H9 (cell line): ENCODE results near the gene PARL. TPM values are rescaled to one million over a fixed set of nuclear protein-coding genes. Genes with fewer than 3 reads are reported as not detected.
A peak's percentile ranks its signal among the peaks of the same experiment; 100 is the strongest.

Source experiments
- DNase-seq: peaks from one replicate; pipeline ENCODE4 v3.0.0-alpha.2; 2017
- H2AFZ ChIP-seq: one replicate; pipeline ENCODE4 v1.6.1; 2013; ENCODE audit warnings: mild to moderate bottlenecking, low read length, control low read depth, moderate library complexity
- H2AK5ac ChIP-seq: 2 replicates; pipeline ENCODE4 v1.6.1; 2013; ENCODE audit warnings: low read length, control low read depth, mixed read lengths; ENCODE audit not compliant: insufficient read length
- H2BK120ac ChIP-seq: one replicate; pipeline ENCODE4 v1.6.1; 2013; ENCODE audit warnings: low read depth, mild to moderate bottlenecking, low read length, control low read depth, inconsistent platforms; ENCODE audit not compliant: poor library complexity, severe bottlenecking
- H2BK12ac ChIP-seq: 2 replicates; pipeline ENCODE4 v1.6.1; 2013; ENCODE audit warnings: low read length, control low read depth, mixed read lengths, low read depth; ENCODE audit not compliant: insufficient read length
- H2BK15ac ChIP-seq: 2 replicates; pipeline ENCODE4 v1.6.1; 2013; ENCODE audit warnings: low read depth, low read length, control low read depth
- H2BK20ac ChIP-seq: one replicate; pipeline ENCODE4 v1.6.1; 2013; ENCODE audit warnings: low read depth, mild to moderate bottlenecking, low read length, control low read depth, inconsistent platforms; ENCODE audit not compliant: poor library complexity, severe bottlenecking
- H2BK5ac ChIP-seq: 2 replicates; pipeline ENCODE4 v1.6.1; 2013; ENCODE audit warnings: low read length, control low read depth, mixed read lengths; ENCODE audit not compliant: insufficient read length
- H3K14ac ChIP-seq: 2 replicates; pipeline ENCODE4 v1.6.1; 2013; ENCODE audit warnings: low read length, control low read depth; ENCODE audit not compliant: insufficient read depth
- H3K18ac ChIP-seq: 2 replicates; pipeline ENCODE4 v1.6.1; 2013; ENCODE audit warnings: low read depth, mild to moderate bottlenecking, mixed read lengths, low read length, control low read depth; ENCODE audit not compliant: insufficient read length
- H3K23ac ChIP-seq: 2 replicates; pipeline ENCODE4 v1.6.1; 2013; ENCODE audit warnings: low read length, control low read depth, mixed read lengths, low read depth; ENCODE audit not compliant: insufficient read length
- H3K23me2 ChIP-seq: 2 replicates; pipeline ENCODE4 v1.6.1; 2013; ENCODE audit warnings: low read depth, mild to moderate bottlenecking, mixed read lengths, low read length, control low read depth; ENCODE audit not compliant: insufficient read length, poor library complexity, severe bottlenecking
- H3K27ac ChIP-seq: 2 replicates; pipeline ENCODE4 v1.5.1; 2013; ENCODE audit warnings: low read length, control low read depth, mixed read lengths, low read depth; ENCODE audit not compliant: insufficient read length
- H3K27me3 ChIP-seq: 2 replicates; pipeline ENCODE4 v1.6.1; 2013; ENCODE audit warnings: low read length, control low read depth, inconsistent platforms; ENCODE audit not compliant: insufficient read depth
- H3K4ac ChIP-seq: 2 replicates; pipeline ENCODE4 v1.6.1; 2013; ENCODE audit warnings: low read depth, mild to moderate bottlenecking, control low read depth, inconsistent platforms, low read length, moderate library complexity
- H3K4me1 ChIP-seq: 2 replicates; pipeline ENCODE4 v1.6.1; 2013; ENCODE audit warnings: low read length, control low read depth, inconsistent platforms; ENCODE audit not compliant: insufficient read depth
- H3K4me2 ChIP-seq: 2 replicates; pipeline ENCODE4 v1.6.1; 2013; ENCODE audit warnings: low read length, control low read depth, mixed read lengths; ENCODE audit not compliant: insufficient read length, insufficient read depth
- H3K56ac ChIP-seq: 2 replicates; pipeline ENCODE4 v1.6.1; 2013; ENCODE audit warnings: low read depth, mild to moderate bottlenecking, mixed read lengths, low read length, control low read depth; ENCODE audit not compliant: insufficient read length
- H3K79me1 ChIP-seq: 2 replicates; pipeline ENCODE4 v1.6.1; 2013; ENCODE audit warnings: low read depth, mild to moderate bottlenecking, moderate library complexity, low read length, control low read depth, inconsistent platforms; ENCODE audit not compliant: insufficient read depth, poor library complexity, severe bottlenecking
- H3K79me2 ChIP-seq: 2 replicates; pipeline ENCODE4 v1.6.1; 2013; ENCODE audit warnings: low read length, control low read depth, inconsistent platforms; ENCODE audit not compliant: insufficient read depth
- H3K9ac ChIP-seq: 2 replicates; pipeline ENCODE4 v1.6.1; 2013; ENCODE audit warnings: low read length, control low read depth, mixed read lengths; ENCODE audit not compliant: insufficient read length; ENCODE audit errors: extremely low read depth
- H3K9me3 ChIP-seq: one replicate; pipeline ENCODE4 v1.6.1; 2013; ENCODE audit warnings: low read depth, low read length, inconsistent platforms; ENCODE audit not compliant: control insufficient read depth
- H3T11ph ChIP-seq: one replicate; pipeline ENCODE4 v1.6.1; 2013; ENCODE audit warnings: mild to moderate bottlenecking, low read length, control low read depth, inconsistent platforms
- H4K20me1 ChIP-seq: one replicate; pipeline ENCODE4 v1.6.1; 2013; ENCODE audit not compliant: control insufficient read depth, insufficient read length, insufficient read depth
- H4K5ac ChIP-seq: 2 replicates; pipeline ENCODE4 v1.6.1; 2013; ENCODE audit warnings: low read depth, mild to moderate bottlenecking, mixed read lengths, low read length, control low read depth; ENCODE audit not compliant: insufficient read length
- H4K8ac ChIP-seq: replicated peaks from 2 replicates; pipeline ENCODE4 v1.6.1; 2013; ENCODE audit warnings: low read length, control low read depth, mixed read lengths, low read depth; ENCODE audit not compliant: insufficient read length
- H4K91ac ChIP-seq: 2 replicates; pipeline ENCODE4 v1.6.1; 2013; ENCODE audit warnings: low read depth, mild to moderate bottlenecking, moderate library complexity, mixed read lengths, low read length, control low read depth; ENCODE audit not compliant: insufficient read length
- H3K27ac Mint-ChIP-seq, 3 experiments: 2 replicates in 2 of 3; 3 replicates in 1 of 3; pipeline ENCODE4 v1.8.0; 2020 to 2021; ENCODE audit warnings: mixed read lengths in 3 of 3, mild to moderate bottlenecking in 1 of 3, moderate library complexity in 1 of 3
- H3K27me3 Mint-ChIP-seq: 2 replicates; pipeline ENCODE4 v1.8.0; 2021; ENCODE audit warnings: low read depth, mild to moderate bottlenecking, moderate library complexity, mixed read lengths
- H3K36me3 Mint-ChIP-seq, 3 experiments: 2 replicates in 2 of 3; 3 replicates in 1 of 3; pipeline ENCODE4 v1.8.0; 2020 to 2021; ENCODE audit warnings: low read depth in 3 of 3, mixed read lengths in 3 of 3; ENCODE audit not compliant: insufficient read depth in 1 of 3
- H3K4me1 Mint-ChIP-seq, 2 experiments: 2 replicates each; pipeline ENCODE4 v1.8.0; 2020; ENCODE audit warnings: mixed read lengths in 2 of 2
- H3K4me3 Mint-ChIP-seq, 2 experiments: 2 replicates in 1 of 2; 3 replicates in 1 of 2; pipeline ENCODE4 v1.8.0; 2020 to 2021; ENCODE audit warnings: mild to moderate bottlenecking in 2 of 2, mixed read lengths in 2 of 2, moderate library complexity in 1 of 2
- H3K9me3 Mint-ChIP-seq, 2 experiments: 2 replicates in 1 of 2; 3 replicates in 1 of 2; pipeline ENCODE4 v1.8.0; 2020; ENCODE audit warnings: mild to moderate bottlenecking in 2 of 2, mixed read lengths in 2 of 2, moderate library complexity in 1 of 2
- CTCF ChIP-seq: fragments of 200-600 bp; sonication (generic); conservative IDR thresholded peaks from 3 replicates; pipeline ENCODE4 v1.8.0; 2021; ENCODE audit warnings: antibody characterized with exemption, mild to moderate bottlenecking
- WGBS: extraction: QIAGEN DNeasy Blood & Tissue Kit; methylation state at CpG from one replicate; pipeline ENCODE4 v1.1.7; 2013; ENCODE audit warnings: missing lambda C conversion rate, low lambda C conversion rate, mixed read lengths; ENCODE audit not compliant: insufficient read length; ENCODE audit errors: extremely low coverage; 5-methylcytosine and 5-hydroxymethylcytosine counted together
- total RNA-seq: library from RNA; stranded (reverse); gene quantifications from 2 replicates; pipeline ENCODE4 v1.2.1, GENCODE V29; 2021

The PARL gene
- total RNA-seq, 1 experiment from 2014 or later, result 94.5 TPM

DNA sequence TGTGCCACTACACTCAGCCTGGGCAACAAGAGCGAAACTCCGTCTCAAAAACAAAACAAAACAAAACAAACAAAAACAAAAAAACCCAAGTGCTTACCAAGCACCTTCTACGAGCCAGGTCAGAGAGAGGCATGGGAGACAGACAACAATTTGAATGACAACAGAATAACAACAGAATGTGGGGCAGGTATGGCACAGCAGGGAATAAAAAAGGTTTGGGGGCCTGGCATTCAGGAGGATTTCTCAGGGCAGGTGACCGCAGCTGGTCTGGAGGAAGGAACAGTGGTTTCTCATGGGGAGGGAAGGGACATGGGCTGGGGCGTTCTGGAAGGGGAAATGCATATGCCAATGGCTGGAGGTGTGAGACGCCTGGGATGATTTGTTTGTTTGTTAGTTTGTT is 22.5 kb upstream of the PARL start:
- TF ChIP-seq CTCF, result no peak
- no peaks in the 10 kb centered on the region for H3K9me3 Mint-ChIP-seq
- DNase-seq, result peak; percentile 40

More for the DNA sequence above, 22.5 kb upstream of the PARL start:
- Mint-ChIP-seq H3K27me3 (no peaks in the 10 kb centered on the region; the same call in 1 of the 2 replicates), H3K4me3 (no peak overlapping the region; a peak in 1 of 5 replicates), H3K27ac (peak overlapping the region in 2 of 3 experiments; percentile 36 to 38; a peak in 5 of 7 replicates), H3K36me3 (no peaks in the 10 kb centered on the region; a peak in 1 of 7 replicates), H3K4me1 (peaks cover 4 to 15% of the 10 kb centered on the region in 2 experiments)
- Histone ChIP-seq H3K4me1 (peaks cover 3% of the 10 kb centered on the region; the same call in 1 of the 2 replicates), H4K5ac (no peak overlapping the region), H3K4me2 (no peak overlapping the region), H4K20me1 (no peaks in the 10 kb centered on the region), H2AK5ac (no peak overlapping the region), H3K27me3 (no peaks in the 10 kb centered on the region), H4K8ac (no peak overlapping the region), H2BK20ac (no peak overlapping the region), H3K9ac (no peak overlapping the region), H3K18ac (no peak overlapping the region), H3K79me2 (no peaks in the 10 kb centered on the region), H2AFZ (no peak overlapping the region), H3K23ac (no peak overlapping the region), H2BK5ac (no peak overlapping the region), H3K4ac (no peak overlapping the region), H2BK120ac (no peak overlapping the region), H3K9me3 (no peaks in the 10 kb centered on the region), H3K23me2 (no peaks in the 10 kb centered on the region), H3K79me1 (no peaks in the 10 kb centered on the region), H3T11ph (no peak overlapping the region), H3K56ac (no peak overlapping the region), H4K91ac (no peak overlapping the region), H3K27ac (no peak overlapping the region), H2BK15ac (no peak overlapping the region), H2BK12ac (no peak overlapping the region), H3K14ac (no peak overlapping the region)
- WGBS, result no CpG with 5 or more reads among the region's 6 CpGs
